ENCODE data around the gene ZMYND8.

Gene ZMYND8

DNA sequence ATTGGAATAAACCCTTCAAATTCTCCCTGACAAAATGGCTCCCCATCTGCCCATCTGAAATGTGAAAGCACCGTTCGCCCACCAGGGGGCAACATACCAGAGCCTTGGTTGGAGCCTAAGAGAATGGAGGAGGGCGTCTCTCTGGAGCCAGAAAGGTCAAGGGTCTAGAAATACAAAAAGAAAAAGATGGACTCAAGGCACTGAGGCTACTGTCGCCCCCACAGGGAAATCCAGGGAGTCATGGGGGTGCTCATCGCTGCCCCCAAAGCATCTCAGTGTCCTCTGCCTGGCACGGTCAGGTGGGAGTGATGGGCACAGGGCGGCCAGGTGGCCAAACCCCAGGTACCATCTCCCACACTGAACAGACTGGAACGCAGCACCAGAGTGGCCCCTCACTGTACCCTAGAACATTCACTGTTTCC lies 136.3 kb downstream of the ZMYND8 start:
- Histone ChIP-seq H2AFZ (ENCODE audit: low read length) (no peak overlapping the region), H3K36me3 (replicated peaks; ENCODE audit: insufficient read depth, low read length) (peaks cover 10% of the 10 kb centered on the region; the same call in 1 of the 2 replicates), H3K4me2 (ENCODE audit: low read depth, low read length) (no peak overlapping the region), H3F3A (ENCODE audit: insufficient read depth, low read length) (no peaks in the 10 kb centered on the region), H3K27me3 (replicated peaks; ENCODE audit: insufficient read depth, low read length) (no peaks in the 10 kb centered on the region), H3K9me2 (replicated peaks; ENCODE audit: insufficient read depth, low read length) (no peaks in the 10 kb centered on the region), H3K9me3 (replicated peaks; ENCODE audit: insufficient read depth, low read length) (no peaks in the 10 kb centered on the region), H4K20me1 (ENCODE audit: insufficient read depth, low read length) (no peaks in the 10 kb centered on the region), H3K27ac (ENCODE audit: low read length) (no peak overlapping the region), H3K4me3 (ENCODE audit: low read length) (no peak overlapping the region), H3K79me2 (ENCODE audit: low read length) (peaks cover 45% of the 10 kb centered on the region), H3K4me1 (ENCODE audit: low read length) (no peaks in the 10 kb centered on the region), H3K9ac (ENCODE audit: low read length) (no peak overlapping the region)
- no peak for DNase-seq
- TF ChIP-seq EZH2 (optimal IDR thresholded peaks at IDR 0.05; ENCODE audit: low read depth, low read length), result no peak
- TF ChIP-seq EZH2phosphoT487 (IDR thresholded peaks at IDR 0.05; ENCODE audit: low read length), result no peak
- TF ChIP-seq CTCF (IDR thresholded peaks at IDR 0.05; ENCODE audit: low read length), result peak; percentile 67

- Histone ChIP-seq H3K27ac (ENCODE audit: low read length) (no peak overlapping the region), H3K79me2 (ENCODE audit: low read length) (peaks cover 40% of the 10 kb centered on the region), H3K9me2 (replicated peaks; ENCODE audit: insufficient read depth, low read length) (no peaks in the 10 kb centered on the region), H3K36me3 (replicated peaks; ENCODE audit: insufficient read depth, low read length) (peaks cover 18% of the 10 kb centered on the region; the same call in 1 of the 2 replicates), H3F3A (ENCODE audit: insufficient read depth, low read length) (no peaks in the 10 kb centered on the region), H4K20me1 (ENCODE audit: insufficient read depth, low read length) (no peaks in the 10 kb centered on the region), H3K4me2 (ENCODE audit: low read depth, low read length) (no peak overlapping the region), H3K4me3 (ENCODE audit: low read length) (no peak overlapping the region), H3K9ac (ENCODE audit: low read length) (no peak overlapping the region), H3K9me3 (replicated peaks; ENCODE audit: insufficient read depth, low read length) (no peaks in the 10 kb centered on the region), H3K27me3 (replicated peaks; ENCODE audit: insufficient read depth, low read length) (no peaks in the 10 kb centered on the region), H3K4me1 (ENCODE audit: low read length) (no peaks in the 10 kb centered on the region), H2AFZ (ENCODE audit: low read length) (no peak overlapping the region)
- no peak for DNase-seq
- TF ChIP-seq EZH2phosphoT487 (IDR thresholded peaks at IDR 0.05; ENCODE audit: low read length), result no peak
- no peak for TF ChIP-seq CTCF (IDR thresholded peaks at IDR 0.05; ENCODE audit: low read length)
- TF ChIP-seq EZH2 (optimal IDR thresholded peaks at IDR 0.05; ENCODE audit: low read depth, low read length), result no peak
Measured at GRCh38 chr20:47217482-47218446, 138.7 kb downstream of the ZMYND8 start.

DNA sequence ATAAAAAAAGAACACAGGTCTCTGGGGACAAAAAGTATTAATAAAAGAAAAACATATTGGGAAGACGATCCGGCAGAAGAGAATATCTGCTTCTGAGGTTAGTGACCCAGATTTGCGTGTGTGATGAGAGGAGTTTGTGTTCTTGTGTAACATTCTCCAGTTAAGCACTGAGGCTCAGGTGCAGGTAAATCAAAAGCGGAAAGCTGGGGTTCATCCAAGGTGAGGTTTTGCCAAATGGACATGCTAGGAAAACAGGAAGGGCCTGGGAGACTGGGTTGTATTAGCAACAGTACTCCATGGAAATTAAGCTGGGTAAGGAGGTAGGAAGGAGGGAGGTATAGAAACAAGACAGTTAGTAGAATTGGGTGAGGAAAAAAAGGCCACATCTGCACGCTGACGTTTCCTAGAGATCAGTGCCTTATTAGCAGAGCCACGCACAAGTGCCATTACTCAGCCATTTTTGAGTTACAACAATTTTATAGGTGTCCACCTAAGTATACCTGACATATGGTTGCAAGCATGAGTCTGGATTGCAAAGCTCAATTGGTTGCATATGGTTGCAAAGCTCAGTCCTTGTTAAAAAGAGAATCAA lies 139.6 kb downstream of the ZMYND8 start:
- Histone ChIP-seq H4K20me1 (ENCODE audit: insufficient read depth, low read length) (no peaks in the 10 kb centered on the region), H3K27me3 (replicated peaks; ENCODE audit: insufficient read depth, low read length) (no peaks in the 10 kb centered on the region), H3K27ac (ENCODE audit: low read length) (no peak overlapping the region), H3F3A (ENCODE audit: insufficient read depth, low read length) (no peaks in the 10 kb centered on the region), H3K4me1 (ENCODE audit: low read length) (no peaks in the 10 kb centered on the region), H3K9me2 (replicated peaks; ENCODE audit: insufficient read depth, low read length) (no peaks in the 10 kb centered on the region), H3K36me3 (replicated peaks; ENCODE audit: insufficient read depth, low read length) (peaks cover 24% of the 10 kb centered on the region; the same call in 1 of the 2 replicates), H3K9me3 (replicated peaks; ENCODE audit: insufficient read depth, low read length) (no peaks in the 10 kb centered on the region), H3K4me2 (ENCODE audit: low read depth, low read length) (no peak overlapping the region), H3K9ac (ENCODE audit: low read length) (no peak overlapping the region), H2AFZ (ENCODE audit: low read length) (no peak overlapping the region), H3K79me2 (ENCODE audit: low read length) (peaks cover 43% of the 10 kb centered on the region), H3K4me3 (ENCODE audit: low read length) (no peak overlapping the region)
- no peak for DNase-seq
- no peak for TF ChIP-seq EZH2 (optimal IDR thresholded peaks at IDR 0.05; ENCODE audit: low read depth, low read length)
- TF ChIP-seq CTCF (IDR thresholded peaks at IDR 0.05; ENCODE audit: low read length), result no peak
- no peak for TF ChIP-seq EZH2phosphoT487 (IDR thresholded peaks at IDR 0.05; ENCODE audit: low read length)
